Measurements from ENCODE around the gene KPRP. TPM values are rescaled to one million over a fixed set of nuclear protein-coding genes. Genes with fewer than 3 reads are reported as not detected.

The KPRP gene
- total RNA-seq, 1 experiment from 2014 or later = not detected

- ChIA-PET POLR2A (no interaction called here), CTCF (interaction anchor here (0.7 kb wide), 1 partner anchor 85 kb away, joined by 3 read pairs; no protein-coding TSS in a partner anchor)
- TF ChIP-seq CTCF (IDR thresholded peaks at IDR 0.05; ENCODE audit: insufficient read depth in 1 of 2, low read depth in 1 of 2, low read length in 1 of 2, severe bottlenecking in 1 of 2, unreplicated experiment in 1 of 2) = no peak
- Mint-ChIP-seq H3K36me3 (ENCODE audit: insufficient read depth, unreplicated experiment) (no peaks in the 10 kb centered on the region), H3K27ac (ENCODE audit: unreplicated experiment) (no peak overlapping the region), H3K27me3 (ENCODE audit: insufficient read depth, unreplicated experiment) (peaks cover 9% of the 10 kb centered on the region), H3K9me3 (ENCODE audit: unreplicated experiment) (no peaks in the 10 kb centered on the region), H3K4me3 (ENCODE audit: unreplicated experiment) (no peak overlapping the region), H3K4me1 (ENCODE audit: low read depth, unreplicated experiment) (peaks cover 5% of the 10 kb centered on the region)
- intact Hi-C loops (cut with micrococcal nuclease; ENCODE audit: unreplicated experiment) = no loop called here
- H3K9me3 ChIP-seq = no peaks in the 10 kb centered on the region
- DNase-seq = no peak
- no TSS peak for BruUV-seq (replicated peaks)
- no peaks in the 10 kb centered on the region; the same call in 1 of the 2 replicates for H3K27me3 ChIP-seq (replicated peaks; ENCODE audit: control insufficient read depth, insufficient read depth, low read length)
- H3K4me1 ChIP-seq = peaks cover 1% of the 10 kb centered on the region; the same call in 1 of the 2 replicates
- no peaks in the 10 kb centered on the region for H3K36me3 ChIP-seq (ENCODE audit: control insufficient read depth, insufficient read depth, low read length)
- no peak overlapping the region for H3K4me3 ChIP-seq (ENCODE audit: low read depth, low read length)
Measured at GRCh38 chr1:152739841-152740240, 18.0 kb upstream of the KPRP start.

GRCh38 chr1:152741656-152742055, 16.2 kb upstream of the KPRP start:
- BruUV-seq (replicated peaks) = no TSS peak
- Mint-ChIP-seq H3K9me3 (ENCODE audit: unreplicated experiment) (no peaks in the 10 kb centered on the region), H3K27ac (ENCODE audit: unreplicated experiment) (no peak overlapping the region), H3K27me3 (ENCODE audit: insufficient read depth, unreplicated experiment) (peaks cover 3% of the 10 kb centered on the region), H3K4me1 (ENCODE audit: low read depth, unreplicated experiment) (peaks cover 19% of the 10 kb centered on the region), H3K36me3 (ENCODE audit: insufficient read depth, unreplicated experiment) (no peaks in the 10 kb centered on the region), H3K4me3 (ENCODE audit: unreplicated experiment) (no peak overlapping the region)
- no peak for TF ChIP-seq CTCF (IDR thresholded peaks at IDR 0.05; ENCODE audit: insufficient read depth in 1 of 2, low read depth in 1 of 2, low read length in 1 of 2, severe bottlenecking in 1 of 2, unreplicated experiment in 1 of 2)
- no peaks in the 10 kb centered on the region for H3K36me3 ChIP-seq (ENCODE audit: control insufficient read depth, insufficient read depth, low read length)
- H3K4me3 ChIP-seq (ENCODE audit: low read depth, low read length) = no peak overlapping the region
- no peak for DNase-seq
- intact Hi-C loops (cut with micrococcal nuclease; ENCODE audit: unreplicated experiment) = no loop called here
- no peaks in the 10 kb centered on the region for H3K9me3 ChIP-seq
- ChIA-PET POLR2A (no interaction called here), CTCF (no interaction called here)
- H3K27me3 ChIP-seq (replicated peaks; ENCODE audit: control insufficient read depth, insufficient read depth, low read length) = no peaks in the 10 kb centered on the region
- H3K4me1 ChIP-seq = peaks cover 19% of the 10 kb centered on the region

GRCh38 chr1:152743371-152744145, 14.3 kb upstream of the KPRP start:
- H3K4me1 Mint-ChIP-seq (ENCODE audit: low read depth, unreplicated experiment) = peaks cover 22% of the 10 kb centered on the region
- Histone ChIP-seq H3K27me3 (replicated peaks; ENCODE audit: control insufficient read depth, insufficient read depth, low read length) (no peaks in the 10 kb centered on the region), H3K4me1 (peaks cover 25% of the 10 kb centered on the region), H3K9me3 (no peaks in the 10 kb centered on the region), H3K4me3 (ENCODE audit: low read depth, low read length) (no peak overlapping the region), H3K36me3 (ENCODE audit: control insufficient read depth, insufficient read depth, low read length) (no peaks in the 10 kb centered on the region)
- intact Hi-C loops (cut with micrococcal nuclease; ENCODE audit: unreplicated experiment) = no loop called here
- ChIA-PET POLR2A (no interaction called here), CTCF (no interaction called here)
- H3K27me3 Mint-ChIP-seq (ENCODE audit: insufficient read depth, unreplicated experiment) = no peaks in the 10 kb centered on the region
- H3K27ac Mint-ChIP-seq (ENCODE audit: unreplicated experiment) = no peak overlapping the region
- no peaks in the 10 kb centered on the region for H3K36me3 Mint-ChIP-seq (ENCODE audit: insufficient read depth, unreplicated experiment)
- H3K9me3 Mint-ChIP-seq (ENCODE audit: unreplicated experiment) = no peaks in the 10 kb centered on the region
- DNase-seq = no peak
- no TSS peak for BruUV-seq (replicated peaks)
- TF ChIP-seq CTCF (IDR thresholded peaks at IDR 0.05; ENCODE audit: insufficient read depth in 1 of 2, low read depth in 1 of 2, low read length in 1 of 2, severe bottlenecking in 1 of 2, unreplicated experiment in 1 of 2) = no peak
- H3K4me3 Mint-ChIP-seq (ENCODE audit: unreplicated experiment) = no peak overlapping the region
